Testis (tissue), 2 donors: ENCODE data around the gene ZNF18.

Source experiments
- CTCF ChIP-seq, 3 experiments: fragments of 450-650 bp in 2 of 3; fragments of 200-600 bp in 1 of 3; sonication (generic) in 1 of 3; IDR thresholded peaks; one replicate each; pipeline ENCODE4 v1.5.1; 2016 to 2019; ENCODE audit warnings: antibody characterized with exemption in 3 of 3, mild to moderate bottlenecking in 2 of 3, moderate library complexity in 1 of 3
- POLR2A ChIP-seq: fragments of 450-650 bp; IDR thresholded peaks from one replicate; pipeline ENCODE4 v1.6.1; 2017; ENCODE audit warnings: antibody characterized with exemption, mild to moderate bottlenecking, moderate library complexity

GRCh38 chr17:12046786-12047185 lies 49.5 kb upstream of the ZNF18 start:
- no peak for TF ChIP-seq CTCF (IDR thresholded peaks at IDR 0.05)
- no peak for TF ChIP-seq POLR2A
